Effector CD4-positive, alpha-beta T cell (primary cell): ENCODE results near the gene CEP55.

Source experiments
- DNase-seq: peaks from one replicate; pipeline ENCODE4 v3.0.0-alpha.2; 2020

CEP55 gene

GRCh38 chr10:93471110-93471651 is 25.2 kb upstream of the CEP55 start:
- no peak for DNase-seq

- no peak for DNase-seq
Observed at GRCh38 chr10:93473161-93473560, 23.3 kb upstream of the CEP55 start.

- DNase-seq = no peak
Observed at GRCh38 chr10:93473804-93474472, 22.5 kb upstream of the CEP55 start.

GRCh38 chr10:93475227-93475626 is 21.2 kb upstream of the CEP55 start:
- DNase-seq = no peak

- no peak for DNase-seq
Observed at GRCh38 chr10:93475871-93476270, 20.5 kb upstream of the CEP55 start.

- no peak for DNase-seq
Observed at GRCh38 chr10:93476756-93477155, 19.7 kb upstream of the CEP55 start.

- DNase-seq = no peak
Observed at GRCh38 chr10:93478873-93479272, 17.5 kb upstream of the CEP55 start.

GRCh38 chr10:93481637-93482144 is 14.7 kb upstream of the CEP55 start:
- DNase-seq = no peak

- DNase-seq = peak; percentile 34
Observed at GRCh38 chr10:93482145-93482834, 14.1 kb upstream of the CEP55 start, which contains the start of gene MYOF. MYOF (minus strand) TSS chr10:93482334; CDS start chr10:93482194, 140 bp downstream.

- DNase-seq = no peak
Observed at GRCh38 chr10:93485690-93486089, 10.7 kb upstream of the CEP55 start.

- no peak for DNase-seq
Observed at GRCh38 chr10:93488956-93489528, 7.4 kb upstream of the CEP55 start.

GRCh38 chr10:93491602-93492121 is 4.8 kb upstream of the CEP55 start:
- DNase-seq = no peak

- no peak for DNase-seq
Observed at GRCh38 chr10:93493162-93493561, 3.2 kb upstream of the CEP55 start.

- DNase-seq = no peak
Observed at GRCh38 chr10:93494494-93494893, 1.9 kb upstream of the CEP55 start.

GRCh38 chr10:93495654-93496321 is 624 bp upstream of the CEP55 start:
- no peak for DNase-seq

- DNase-seq = no peak
Observed at GRCh38 chr10:93498166-93498565, 1.8 kb downstream of the CEP55 start.

- DNase-seq = no peak
Observed at GRCh38 chr10:93501650-93502049, 5.2 kb downstream of the CEP55 start.

- DNase-seq = no peak
Observed at GRCh38 chr10:93503075-93503474, 6.7 kb downstream of the CEP55 start.

- no peak for DNase-seq
Observed at GRCh38 chr10:93505075-93505474, 8.7 kb downstream of the CEP55 start.

- no peak for DNase-seq
Observed at GRCh38 chr10:93509816-93510215, 13.4 kb downstream of the CEP55 start.

- DNase-seq = no peak
Observed at GRCh38 chr10:93512565-93512964, 16.2 kb downstream of the CEP55 start.

GRCh38 chr10:93513091-93513490 is 16.7 kb downstream of the CEP55 start:
- no peak for DNase-seq

GRCh38 chr10:93514521-93514920 is 18.1 kb downstream of the CEP55 start:
- DNase-seq = no peak
